AG10803 (cell line): ENCODE results near the gene GALK1.

ENCODE experiments used
- DNase-seq: peaks from one replicate; pipeline ENCODE4 v3.0.0; 2010; ENCODE audit warnings: low read depth
- H3K4me3 ChIP-seq: 2 replicates; pipeline ENCODE4 v1.5.1; 2011; ENCODE audit warnings: mild to moderate bottlenecking, low read length, control low read depth
- CTCF ChIP-seq: conservative IDR thresholded peaks from 2 replicates; pipeline ENCODE4 v1.5.1; 2011; ENCODE audit warnings: mild to moderate bottlenecking, low read length, control low read depth, inconsistent platforms

The GALK1 gene

GRCh38 chr17:75719732-75720131 lies 45.3 kb downstream of the GALK1 start:
- H3K4me3 ChIP-seq, result no peak overlapping the region
- DNase-seq, result no peak
- TF ChIP-seq CTCF, result no peak

GRCh38 chr17:75712446-75712845 lies 52.5 kb downstream of the GALK1 start:
- no peak for TF ChIP-seq CTCF
- no peak overlapping the region for H3K4me3 ChIP-seq
- DNase-seq, result peak; percentile 49
